CD14-positive monocyte (primary cell): ENCODE measurements around the gene PTCHD1. TPM values are rescaled to one million over a fixed set of nuclear protein-coding genes. Genes with fewer than 3 reads are reported as not detected.

Experiments used
- DNase-seq, 3 donors: peaks; one replicate each; pipeline ENCODE4 v3.0.0-alpha.2; 2011 to 2022
- H2AFZ ChIP-seq: 2 replicates; pipeline ENCODE4 v1.6.0; 2012; ENCODE audit warnings: mild to moderate bottlenecking, low read depth, low read length, inconsistent platforms; ENCODE audit not compliant: insufficient read depth, poor library complexity, severe bottlenecking
- H3K27ac ChIP-seq, 2 donors: 1 replicate in 1 of 2; 2 replicates in 1 of 2; pipeline ENCODE4 v1.5.1; 2012 to 2013; ENCODE audit warnings: low read length in 2 of 2, control low read depth in 1 of 2, inconsistent platforms in 1 of 2, low read depth in 1 of 2, mild to moderate bottlenecking in 1 of 2
- H3K27me3 ChIP-seq, 2 donors: one replicate each; pipeline versions ENCODE4 v1.6.0 to v1.6.1; 2011 to 2013; ENCODE audit warnings: low read length in 2 of 2; ENCODE audit not compliant: control insufficient read depth in 2 of 2, insufficient read depth in 2 of 2
- H3K36me3 ChIP-seq, 2 donors: replicated peaks in 1 of 2; 1 replicate in 1 of 2; 2 replicates in 1 of 2; pipeline versions ENCODE4 v1.5.1 to v1.6.1; 2012 to 2013; ENCODE audit warnings: low read length in 2 of 2, control low read depth in 1 of 2, inconsistent platforms in 1 of 2, mild to moderate bottlenecking in 1 of 2; ENCODE audit not compliant: insufficient read depth in 2 of 2, control insufficient read depth in 1 of 2
- H3K4me1 ChIP-seq, 2 donors: 1 replicate in 1 of 2; 2 replicates in 1 of 2; pipeline versions ENCODE4 v1.5.1 to v1.6.1; 2012 to 2013; ENCODE audit warnings: low read length in 2 of 2, control low read depth in 1 of 2, inconsistent platforms in 1 of 2, mild to moderate bottlenecking in 1 of 2, moderate library complexity in 1 of 2; ENCODE audit not compliant: insufficient read depth in 2 of 2, control insufficient read depth in 1 of 2
- H3K4me2 ChIP-seq: replicated peaks from 2 replicates; pipeline ENCODE3; 2012; ENCODE audit warnings: low read length, moderate library complexity, mild to moderate bottlenecking; ENCODE audit not compliant: poor library complexity, severe bottlenecking; ENCODE audit errors: extremely low read depth
- H3K4me3 ChIP-seq, 3 experiments: fragments of 200-600 bp in 1 of 3; sonication (generic) in 1 of 3; replicated peaks in 1 of 3; 1 replicate in 2 of 3; 2 replicates in 1 of 3; pipeline ENCODE4 v1.5.1; 2011 to 2013; ENCODE audit warnings: low read length in 3 of 3, mild to moderate bottlenecking in 3 of 3, control low read depth in 2 of 3, low read depth in 2 of 3, inconsistent platforms in 1 of 3, moderate library complexity in 1 of 3
- H3K79me2 ChIP-seq: 2 replicates; pipeline ENCODE4 v1.6.0; 2012; ENCODE audit warnings: mild to moderate bottlenecking, control low read depth, inconsistent platforms, low read length, moderate library complexity; ENCODE audit not compliant: insufficient read depth
- H3K9ac ChIP-seq: 2 replicates; pipeline ENCODE4 v1.6.0; 2017; ENCODE audit warnings: low read length, mild to moderate bottlenecking; ENCODE audit not compliant: insufficient read depth, poor library complexity, severe bottlenecking
- H3K9me3 ChIP-seq, 2 donors: replicated peaks in 1 of 2; 1 replicate in 1 of 2; 2 replicates in 1 of 2; pipeline versions ENCODE4 v1.5.1 to v1.6.1; 2012 to 2013; ENCODE audit warnings: low read length in 2 of 2, control low read depth in 1 of 2; ENCODE audit not compliant: control insufficient read depth in 1 of 2, insufficient read depth in 1 of 2
- H4K20me1 ChIP-seq: 2 replicates; pipeline ENCODE4 v1.6.0; 2012; ENCODE audit warnings: mild to moderate bottlenecking, low read length, control low read depth, moderate library complexity; ENCODE audit not compliant: insufficient read depth
- H3K27ac Mint-ChIP-seq, 7 donors: one replicate each; pipeline ENCODE4 v1.8.0; 2020; ENCODE audit warnings: mild to moderate bottlenecking in 7 of 7, mixed read lengths in 7 of 7, moderate library complexity in 6 of 7, inconsistent platforms in 2 of 7
- H3K27me3 Mint-ChIP-seq, 3 donors: one replicate each; pipeline ENCODE4 v1.8.0; 2021 to 2022; ENCODE audit warnings: low read depth in 3 of 3, mild to moderate bottlenecking in 3 of 3, mixed read lengths in 3 of 3, moderate library complexity in 3 of 3, inconsistent platforms in 1 of 3
- H3K36me3 Mint-ChIP-seq, 2 donors: one replicate each; pipeline ENCODE4 v1.8.0; 2020; ENCODE audit warnings: mixed read lengths in 2 of 2, inconsistent platforms in 1 of 2, mild to moderate bottlenecking in 1 of 2
- H3K4me1 Mint-ChIP-seq: one replicate; pipeline ENCODE4 v1.8.0; 2020; ENCODE audit warnings: mild to moderate bottlenecking, mixed read lengths
- H3K4me3 Mint-ChIP-seq, 2 donors: one replicate each; pipeline ENCODE4 v1.8.0; 2020; ENCODE audit warnings: mild to moderate bottlenecking in 2 of 2, mixed read lengths in 2 of 2, moderate library complexity in 1 of 2
- H3K9me3 Mint-ChIP-seq, 7 donors: one replicate each; pipeline ENCODE4 v1.8.0; 2020 to 2022; ENCODE audit warnings: mixed read lengths in 7 of 7, mild to moderate bottlenecking in 6 of 7, moderate library complexity in 6 of 7, inconsistent platforms in 2 of 7
- CTCF ChIP-seq: fragments of 200-600 bp; IDR thresholded peaks from one replicate; pipeline ENCODE4 v1.8.0; 2022; ENCODE audit warnings: antibody characterized with exemption, mild to moderate bottlenecking
- WGBS: methylation state at CpG from one replicate; pipeline ENCODE4 v1.1.5; 2013; ENCODE audit warnings: missing lambda C conversion rate; ENCODE audit not compliant: insufficient coverage; 5-methylcytosine and 5-hydroxymethylcytosine counted together
- intact Hi-C, 2 donors: fragments of 100-400 bp; cut with micrococcal nuclease; formaldehyde crosslinking; loops; one replicate each; pipeline versions ENCODE4 v1.15.0 to v1.15.1; 2023
- polyA minus RNA-seq: library from RNA; depleted of rRNA, polyadenylated mRNA; stranded (reverse); fragments of >200 nt; gene quantifications from 2 replicates; pipeline ENCODE4 v1.2.3, GENCODE V29; 2012
- polyA plus RNA-seq, 3 donors: library from polyadenylated mRNA; depleted of rRNA in 1 of 3; unstranded in 2 of 3; stranded (reverse) in 1 of 3; fragments of 300-500 nt in 2 of 3; fragments of >200 nt in 1 of 3; fragmentation: Illumina TruSeq in 2 of 3; gene quantifications; 1 replicate in 2 of 3; 2 replicates in 1 of 3; pipeline ENCODE4 v1.2.3, GENCODE V29; 2012 to 2021
- total RNA-seq, 12 experiments: library from RNA in 1 of 12; stranded (reverse) in 1 of 12; fragments of 120-200 nt in 1 of 12; gene quantifications; one replicate each; pipeline ENCODE4 v1.2.4 and lab custom pipeline; 2013 to 2026; ENCODE audit warnings: mixed read lengths in 6 of 12, inconsistent platforms in 1 of 12

PTCHD1 gene
- total RNA-seq (2013): 0.02 TPM
- polyA plus RNA-seq (not detected), polyA minus RNA-seq (under 0.01 TPM in 1 of 2 replicates, not detected in the other), total RNA-seq (lab: John Stamatoyannopoulos, UW) (0 to 1.8 (median 0.08) reads per million in 11 experiments)

GRCh38 chrX:23334848-23335599 lies at the start of gene PTCHD1:
TSS of gene PTCHD1 (plus strand) at chrX:23334849. CDS start at chrX:23334876, 27 bp downstream.
- peaks cover 61 to 66% (median 65%) of the 10 kb centered on the region in 3 donors for H3K27me3 Mint-ChIP-seq
- H3K4me1 ChIP-seq: no peaks in the 10 kb centered on the region
- WGBS: under 1% methylated on average over 39 of the region's 64 CpGs
- no peaks in the 10 kb centered on the region for H3K79me2 ChIP-seq
- DNase-seq: no peak
- H3K27ac Mint-ChIP-seq: no peak within 1 kb of the TSS
- H3K4me3 ChIP-seq: no peak within 1 kb of the TSS
- no peaks in the 10 kb centered on the region for H3K4me1 Mint-ChIP-seq
- no peak for TF ChIP-seq CTCF
- H3K9me3 ChIP-seq: peaks cover 0 to 24% of the 10 kb centered on the region in 2 donors
- no peak within 1 kb of the TSS for H2AFZ ChIP-seq
- no peak within 1 kb of the TSS for H3K9ac ChIP-seq
- no peaks in the 10 kb centered on the region for H3K36me3 Mint-ChIP-seq
- intact Hi-C loops: no loop called here
- H3K9me3 Mint-ChIP-seq: peaks cover 0 to 24% (median 11%) of the 10 kb centered on the region in 7 donors
- H3K27ac ChIP-seq: no peak within 1 kb of the TSS
- H4K20me1 ChIP-seq: no peaks in the 10 kb centered on the region
- peak within 1 kb of the TSS in 1 of 2 donors; percentile 83 for H3K4me3 Mint-ChIP-seq
- peaks cover 26 to 62% of the 10 kb centered on the region in 2 donors for H3K27me3 ChIP-seq
- no peaks in the 10 kb centered on the region for H3K36me3 ChIP-seq
- H3K4me2 ChIP-seq: no peak within 1 kb of the TSS

GRCh38 chrX:23286731-23287130 lies 47.9 kb upstream of the PTCHD1 start:
- TF ChIP-seq CTCF: no peak
- 100% methylated on average over 1 of the region's 5 CpGs for WGBS

More at GRCh38 chrX:23286731-23287130, 47.9 kb upstream of the PTCHD1 start:
- intact Hi-C loops: no loop called here
- H3K79me2 ChIP-seq: no peaks in the 10 kb centered on the region
- H3K4me3 Mint-ChIP-seq: no peak overlapping the region
- no peaks in the 10 kb centered on the region for H3K4me1 Mint-ChIP-seq
- no peaks in the 10 kb centered on the region for H3K27me3 ChIP-seq
- no peak overlapping the region for H3K4me3 ChIP-seq
- H3K36me3 Mint-ChIP-seq: no peaks in the 10 kb centered on the region
- H3K27ac ChIP-seq: no peak overlapping the region
- no peak overlapping the region for H3K27ac Mint-ChIP-seq
- H2AFZ ChIP-seq: no peak overlapping the region
- H3K9me3 ChIP-seq: no peaks in the 10 kb centered on the region
- no peaks in the 10 kb centered on the region for H3K36me3 ChIP-seq
- no peak for DNase-seq
- no peaks in the 10 kb centered on the region for H3K9me3 Mint-ChIP-seq
- no peak overlapping the region for H3K4me2 ChIP-seq
- H3K27me3 Mint-ChIP-seq: peaks cover 0 to 2% (median 0%) of the 10 kb centered on the region in 3 donors
- H4K20me1 ChIP-seq: no peaks in the 10 kb centered on the region
- H3K9ac ChIP-seq: no peak overlapping the region
- no peaks in the 10 kb centered on the region for H3K4me1 ChIP-seq
